Naive thymus-derived CD4-positive, alpha-beta T cell (primary cell): Measurements from ENCODE around the gene TTC16. TPM values are rescaled to one million over a fixed set of nuclear protein-coding genes. Genes with fewer than 3 reads are reported as not detected.
A peak's percentile ranks its signal among the peaks of the same experiment; 100 is the strongest.

ENCODE experiments used
- ATAC-seq: fragments of 150-1000 bp; cut with Tn5 transposase; 2 replicates; pipeline ENCODE4 v1.10.0; 2021; ENCODE audit warnings: mild to moderate bottlenecking, moderate library complexity
- CTCF ChIA-PET: fragments of 350-600 bp; sonication (Branson Sonifier 250); formaldehyde crosslinking; loops from one replicate; lab custom pipeline; 2021; ENCODE audit warnings: antibody characterized with exemption; lab: Charles Lee
- POLR2A ChIA-PET: fragments of 350-600 bp; sonication (Branson Sonifier 250); formaldehyde crosslinking; loops from one replicate; lab custom pipeline; 2021; ENCODE audit warnings: antibody characterized with exemption, inconsistent platforms; lab: Charles Lee
- DNase-seq, 9 donors: peaks; one replicate each; pipeline versions ENCODE4 v3.0.0 to v3.0.0-alpha.2; 2020 to 2022; ENCODE audit warnings: mixed read lengths in 1 of 9
- H3K27ac ChIP-seq: one replicate; pipeline ENCODE4 v1.7.0; 2013; ENCODE audit warnings: mild to moderate bottlenecking, low read depth, low read length, moderate library complexity
- H3K27me3 ChIP-seq, 2 donors: one replicate each; pipeline ENCODE4 v1.7.0; 2013; ENCODE audit warnings: low read length in 2 of 2, mild to moderate bottlenecking in 2 of 2, moderate library complexity in 2 of 2; ENCODE audit not compliant: control insufficient read depth in 2 of 2, insufficient read depth in 2 of 2
- H3K36me3 ChIP-seq, 3 experiments: 1 replicate in 2 of 3; 2 replicates in 1 of 3; pipeline ENCODE4 v1.7.0; 2013; ENCODE audit warnings: low read length in 3 of 3, mild to moderate bottlenecking in 3 of 3, moderate library complexity in 1 of 3; ENCODE audit not compliant: insufficient read depth in 3 of 3, control insufficient read depth in 2 of 3
- H3K4me1 ChIP-seq, 2 donors: one replicate each; pipeline ENCODE4 v1.7.0; 2013; ENCODE audit warnings: low read length in 2 of 2, mild to moderate bottlenecking in 2 of 2, moderate library complexity in 1 of 2; ENCODE audit not compliant: control insufficient read depth in 2 of 2, insufficient read depth in 2 of 2
- H3K4me3 ChIP-seq: 2 replicates; pipeline ENCODE4 v1.7.0; 2013; ENCODE audit warnings: mild to moderate bottlenecking, low read length
- H3K9me3 ChIP-seq, 3 experiments: 1 replicate in 2 of 3; 2 replicates in 1 of 3; pipeline ENCODE4 v1.7.0; 2013; ENCODE audit warnings: low read length in 3 of 3; ENCODE audit not compliant: control insufficient read depth in 2 of 3
- H3K27ac Mint-ChIP-seq, 9 donors: one replicate each; pipeline ENCODE4 v1.8.0; 2020 to 2022; ENCODE audit warnings: mixed read lengths in 9 of 9, mild to moderate bottlenecking in 8 of 9, moderate library complexity in 5 of 9, inconsistent platforms in 2 of 9
- H3K27me3 Mint-ChIP-seq, 5 donors: one replicate each; pipeline ENCODE4 v1.8.0; 2021 to 2022; ENCODE audit warnings: mixed read lengths in 5 of 5, mild to moderate bottlenecking in 1 of 5
- H3K36me3 Mint-ChIP-seq, 5 donors: one replicate each; pipeline ENCODE4 v1.8.0; 2020 to 2022; ENCODE audit warnings: mixed read lengths in 5 of 5, mild to moderate bottlenecking in 3 of 5, inconsistent platforms in 1 of 5
- H3K4me1 Mint-ChIP-seq, 7 donors: one replicate each; pipeline ENCODE4 v1.8.0; 2020 to 2022; ENCODE audit warnings: mixed read lengths in 7 of 7, mild to moderate bottlenecking in 3 of 7, inconsistent platforms in 1 of 7
- H3K4me3 Mint-ChIP-seq, 10 donors: one replicate each; pipeline ENCODE4 v1.8.0; 2020 to 2022; ENCODE audit warnings: mild to moderate bottlenecking in 10 of 10, mixed read lengths in 10 of 10, moderate library complexity in 6 of 10, inconsistent platforms in 2 of 10
- H3K9me3 Mint-ChIP-seq, 11 donors: one replicate each; pipeline ENCODE4 v1.8.0; 2020 to 2022; ENCODE audit warnings: mixed read lengths in 11 of 11, mild to moderate bottlenecking in 4 of 11, inconsistent platforms in 1 of 11, moderate library complexity in 1 of 11
- intact Hi-C, 2 donors: fragments of 100-400 bp; cut with micrococcal nuclease; formaldehyde crosslinking; loops; one replicate each; pipeline ENCODE4 v1.15.1; 2023
- polyA plus RNA-seq, 2 donors: library from polyadenylated mRNA; unstranded; fragments of 300-500 nt; fragmentation: Illumina TruSeq; gene quantifications; one replicate each; pipeline ENCODE4 v1.2.3, GENCODE V29; 2021
- total RNA-seq, 6 experiments: library from RNA in 5 of 6; stranded (reverse) in 5 of 6; gene quantifications; 1 replicate in 5 of 6; 2 replicates in 1 of 6; pipeline ENCODE4 v1.2.3 and lab custom pipeline; 2021 to 2026

The TTC16 gene
- total and polyA plus RNA-seq, 7 experiments from 2014 or later, result 0.29 to 9.9 (median 4.6) TPM

- no peak for ATAC-seq
- H3K27ac ChIP-seq, result no peak overlapping the region
- no peaks in the 10 kb centered on the region for H3K36me3 ChIP-seq
- no peak for DNase-seq
- Mint-ChIP-seq H3K4me3 (no peak overlapping the region), H3K4me1 (no peaks in the 10 kb centered on the region), H3K27ac (no peak overlapping the region), H3K9me3 (no peaks in the 10 kb centered on the region), H3K36me3 (peaks cover 0 to 15% (median 0%) of the 10 kb centered on the region in 5 donors), H3K27me3 (no peaks in the 10 kb centered on the region)
- H3K4me1 ChIP-seq, result no peaks in the 10 kb centered on the region
- intact Hi-C loops, result no loop called here
- ChIA-PET CTCF (no interaction called here), POLR2A (no interaction called here)
- no peak overlapping the region for H3K4me3 ChIP-seq
- H3K27me3 ChIP-seq, result no peaks in the 10 kb centered on the region
- H3K9me3 ChIP-seq, result no peaks in the 10 kb centered on the region
These were observed 26.4 kb upstream of the TTC16 start for GRCh38 chr9:127689329-127690000.

GRCh38 chr9:127690735-127691134 is 25.1 kb upstream of the TTC16 start:
- ATAC-seq (no peak), DNase-seq (no peak)
- H3K9me3 Mint-ChIP-seq, result no peaks in the 10 kb centered on the region
- no peak overlapping the region for H3K27ac Mint-ChIP-seq
- Histone ChIP-seq H3K36me3 (no peaks in the 10 kb centered on the region), H3K9me3 (no peaks in the 10 kb centered on the region), H3K4me3 (no peak overlapping the region), H3K27ac (no peak overlapping the region), H3K27me3 (no peaks in the 10 kb centered on the region), H3K4me1 (no peaks in the 10 kb centered on the region)
- POLR2A ChIA-PET, result interaction anchor here (0.6 kb wide), 1 partner anchor 31 kb away, joined by 4 read pairs; no protein-coding TSS in a partner anchor
- peaks cover 0 to 12% (median 0%) of the 10 kb centered on the region in 5 donors for H3K36me3 Mint-ChIP-seq
- no peak overlapping the region for H3K4me3 Mint-ChIP-seq
- no peaks in the 10 kb centered on the region for H3K27me3 Mint-ChIP-seq
- H3K4me1 Mint-ChIP-seq, result peaks cover 0 to 7% (median 0%) of the 10 kb centered on the region in 7 donors
- intact Hi-C loops, result no loop called here
- CTCF ChIA-PET, result no interaction called here

- Histone ChIP-seq H3K4me3 (no peak overlapping the region), H3K27ac (no peak overlapping the region), H3K36me3 (no peaks in the 10 kb centered on the region), H3K4me1 (no peaks in the 10 kb centered on the region), H3K27me3 (no peaks in the 10 kb centered on the region), H3K9me3 (no peaks in the 10 kb centered on the region)
- no peaks in the 10 kb centered on the region for H3K9me3 Mint-ChIP-seq
- H3K27me3 Mint-ChIP-seq, result no peaks in the 10 kb centered on the region
- peak overlapping the region in 1 of 9 donors; percentile 57 for H3K27ac Mint-ChIP-seq
- ATAC-seq, result no peak
- peaks cover 0 to 12% (median 0%) of the 10 kb centered on the region in 5 donors for H3K36me3 Mint-ChIP-seq
- peaks cover 0 to 7% (median 0%) of the 10 kb centered on the region in 7 donors for H3K4me1 Mint-ChIP-seq
- DNase-seq, result no peak
- H3K4me3 Mint-ChIP-seq, result no peak overlapping the region
- ChIA-PET CTCF (interaction anchor here (0.6 to 1.4 kb wide), 2 partner anchors 229 to 280 kb away, joined by 3 to 4 read pairs; no protein-coding TSS in a partner anchor), POLR2A (no interaction called here)
- intact Hi-C loops, result no loop called here
These were observed 23.8 kb upstream of the TTC16 start for GRCh38 chr9:127692071-127692470.

GRCh38 chr9:127693143-127693542 is 22.7 kb upstream of the TTC16 start:
- intact Hi-C loops, result no loop called here
- Histone ChIP-seq H3K9me3 (no peaks in the 10 kb centered on the region), H3K4me3 (no peak overlapping the region), H3K4me1 (no peaks in the 10 kb centered on the region), H3K27me3 (no peaks in the 10 kb centered on the region), H3K36me3 (no peaks in the 10 kb centered on the region), H3K27ac (no peak overlapping the region)
- Mint-ChIP-seq H3K4me3 (no peak overlapping the region), H3K4me1 (peaks cover 0 to 7% (median 0%) of the 10 kb centered on the region in 7 donors), H3K27me3 (peaks cover 0 to under 1% (median 0%) of the 10 kb centered on the region in 5 donors), H3K9me3 (no peaks in the 10 kb centered on the region), H3K36me3 (peaks cover 0 to 12% (median 0%) of the 10 kb centered on the region in 5 donors), H3K27ac (no peak overlapping the region)
- no peak for ATAC-seq
- ChIA-PET CTCF (no interaction called here), POLR2A (interaction anchor here (0.6 kb wide), 1 partner anchor 29 kb away, joined by 3 read pairs; no protein-coding TSS in a partner anchor)
- no peak for DNase-seq

- intact Hi-C loops, result no loop called here
- Mint-ChIP-seq H3K9me3 (no peaks in the 10 kb centered on the region), H3K36me3 (peaks cover 0 to 12% (median 0%) of the 10 kb centered on the region in 5 donors), H3K27ac (no peak overlapping the region), H3K27me3 (peaks cover 0 to 2% (median 0%) of the 10 kb centered on the region in 5 donors), H3K4me1 (peaks cover 0 to 7% (median 0%) of the 10 kb centered on the region in 7 donors), H3K4me3 (no peak overlapping the region)
- POLR2A ChIA-PET, result interaction anchor here (0.6 kb wide), 1 partner anchor 28 kb away, joined by 3 read pairs; no protein-coding TSS in a partner anchor
- H3K9me3 ChIP-seq, result no peaks in the 10 kb centered on the region
- H3K36me3 ChIP-seq, result no peaks in the 10 kb centered on the region
- CTCF ChIA-PET, result no interaction called here
- DNase-seq (no peak), ATAC-seq (no peak)
- no peak overlapping the region for H3K4me3 ChIP-seq
- H3K27me3 ChIP-seq, result no peaks in the 10 kb centered on the region
- H3K27ac ChIP-seq, result no peak overlapping the region
- H3K4me1 ChIP-seq, result no peaks in the 10 kb centered on the region
These were observed 22.2 kb upstream of the TTC16 start for GRCh38 chr9:127693697-127694096.

- intact Hi-C loops, result no loop called here
- Histone ChIP-seq H3K36me3 (no peaks in the 10 kb centered on the region), H3K4me1 (peaks cover 6 to 7% of the 10 kb centered on the region in 2 donors), H3K9me3 (no peaks in the 10 kb centered on the region), H3K27me3 (no peaks in the 10 kb centered on the region), H3K27ac (no peak overlapping the region), H3K4me3 (no peak overlapping the region)
- Mint-ChIP-seq H3K4me1 (peaks cover 5 to 12% (median 10%) of the 10 kb centered on the region in 7 donors), H3K36me3 (peaks cover 0 to 8% (median 0%) of the 10 kb centered on the region in 5 donors), H3K4me3 (no peak overlapping the region), H3K27ac (no peak overlapping the region), H3K9me3 (no peaks in the 10 kb centered on the region), H3K27me3 (peaks cover 0 to 2% (median 0%) of the 10 kb centered on the region in 5 donors)
- ATAC-seq, result no peak
- DNase-seq, result no peak
- ChIA-PET POLR2A (no interaction called here), CTCF (no interaction called here)
These were observed 20.8 kb upstream of the TTC16 start for GRCh38 chr9:127694890-127695720.
